T follicular helper cell (primary cell): ENCODE data around the gene MRPL42.
"Not testable (repeated sequence)": the region's sequence is repeated elsewhere in the genome, so short reads cannot be mapped to it uniquely, and the experiment has no call there.

Experiments used
- DNase-seq: peaks from one replicate; pipeline ENCODE4 v3.0.0-alpha.2; 2020; ENCODE audit warnings: low read depth

MRPL42 gene

GRCh38 chr12:93443576-93443975, 23.7 kb upstream of the MRPL42 start:
- DNase-seq = no peak

- DNase-seq = no peak
These were observed 19.6 kb upstream of the MRPL42 start for GRCh38 chr12:93447555-93448290.

DNA sequence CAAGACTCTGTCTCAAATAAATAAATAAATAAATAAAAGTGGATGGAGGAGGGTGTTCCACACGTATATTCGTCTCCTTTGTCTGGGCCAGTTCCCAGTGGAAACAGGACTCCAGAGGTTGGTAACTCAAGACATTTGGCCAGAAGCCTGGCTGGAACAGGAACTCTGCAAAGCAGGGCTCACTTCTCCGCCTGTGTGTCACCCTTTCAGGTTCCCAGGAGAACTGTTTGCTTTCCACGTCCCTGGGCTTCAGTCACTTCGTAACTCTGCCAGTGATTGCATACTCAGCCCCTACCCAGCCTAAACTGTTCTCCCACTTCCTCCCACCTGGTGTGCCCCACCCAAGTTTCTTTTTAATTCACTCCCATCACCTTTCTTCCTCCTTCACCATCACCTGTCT, 18.5 kb upstream of the MRPL42 start:
- DNase-seq = no peak

DNA sequence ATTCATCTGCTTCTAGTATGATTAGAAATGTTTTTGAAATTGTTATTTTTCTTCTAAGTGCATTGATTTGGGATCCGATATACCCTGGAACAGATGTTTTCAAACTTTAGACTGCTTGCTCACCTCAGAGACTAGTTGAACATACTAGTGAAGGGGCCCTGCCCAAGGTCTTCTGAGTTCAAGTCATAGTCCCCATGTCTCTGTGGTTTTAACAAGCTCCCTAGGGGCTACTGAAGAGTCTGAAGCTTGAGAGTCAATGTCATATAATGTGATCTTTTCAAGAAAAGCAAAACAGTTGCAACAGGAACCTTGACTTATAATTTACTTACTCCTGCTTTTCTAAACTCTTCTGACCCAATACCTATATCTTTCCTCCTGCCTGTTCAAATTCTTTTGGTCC, 18.0 kb upstream of the MRPL42 start:
- no peak for DNase-seq

DNA sequence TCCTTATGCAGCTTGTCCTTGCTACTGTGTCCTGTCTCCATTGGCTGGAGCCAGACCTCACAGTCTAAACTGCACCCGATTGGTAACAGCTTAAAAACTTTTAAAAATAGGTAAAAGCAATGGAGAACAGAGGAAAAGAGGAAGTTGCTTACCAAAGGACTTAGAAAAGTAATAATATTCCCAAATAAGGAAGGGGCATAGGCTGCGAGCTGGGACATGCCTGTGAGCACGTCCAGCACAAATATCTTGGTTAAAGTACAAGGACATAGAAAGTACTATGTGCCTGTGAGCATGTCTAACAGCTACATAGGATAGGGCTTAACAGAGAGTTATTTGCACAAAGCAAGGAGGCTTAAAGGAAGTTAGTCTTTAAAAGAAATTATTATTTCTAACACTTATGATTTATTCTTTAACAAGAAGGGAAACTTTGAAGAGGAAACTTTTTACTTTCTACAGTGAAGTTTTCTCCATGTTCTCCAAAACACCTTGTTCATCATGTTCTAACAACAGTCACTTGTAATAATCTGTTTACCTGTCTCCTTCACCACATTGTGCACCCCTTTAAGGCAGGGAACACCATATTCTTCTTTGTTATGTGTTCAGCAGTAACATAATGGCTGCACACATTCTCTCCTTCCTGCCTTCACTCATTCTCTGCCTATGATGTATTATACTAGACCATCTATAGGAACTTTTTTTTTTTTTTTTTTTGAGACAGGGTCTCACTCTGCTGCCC, 15.7 kb upstream of the MRPL42 start:
- no peak for DNase-seq

GRCh38 chr12:93453633-93454032, 13.7 kb upstream of the MRPL42 start:
- DNase-seq = no peak

GRCh38 chr12:93456077-93456476, 11.2 kb upstream of the MRPL42 start:
- DNase-seq = no peak

DNA sequence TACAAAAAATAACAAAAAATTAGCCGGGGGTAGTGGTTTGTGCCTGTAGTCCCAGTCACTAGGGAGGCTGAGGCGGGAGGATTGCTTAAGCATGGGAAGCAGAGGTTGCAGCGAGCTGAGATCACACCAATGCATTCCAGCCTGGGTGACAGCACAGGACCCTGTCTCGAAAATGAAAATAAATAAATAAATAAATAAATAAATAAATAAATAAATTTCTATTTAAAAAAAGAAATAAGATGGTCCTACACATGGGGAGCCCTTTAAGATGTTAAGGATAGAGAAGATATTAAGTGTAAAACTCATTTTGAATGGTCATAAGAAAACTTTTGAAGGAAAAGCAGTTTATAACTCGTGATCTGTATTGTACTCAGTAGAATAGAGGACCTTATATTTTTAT, 8.2 kb upstream of the MRPL42 start:
- DNase-seq = no peak

DNA sequence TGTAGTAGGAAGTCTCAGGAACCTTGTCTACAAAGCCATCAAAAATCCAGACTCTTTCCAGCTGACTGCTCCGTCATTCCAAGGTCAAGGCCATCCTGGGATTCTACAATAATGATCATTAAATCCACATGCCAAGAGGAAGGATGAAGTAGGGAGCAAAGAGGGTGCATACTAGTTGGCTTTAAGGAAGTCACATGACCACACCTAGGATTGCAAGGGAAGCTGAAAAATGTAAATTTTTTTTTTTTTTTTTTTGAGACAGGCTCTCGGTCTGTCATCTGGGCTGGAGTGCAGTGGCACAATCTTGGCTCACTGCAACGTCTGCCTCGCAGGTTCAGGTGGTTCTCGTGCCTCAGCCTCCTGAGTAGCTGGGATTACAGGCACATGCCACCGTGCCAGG, 7.3 kb upstream of the MRPL42 start:
- DNase-seq = no peak

DNA sequence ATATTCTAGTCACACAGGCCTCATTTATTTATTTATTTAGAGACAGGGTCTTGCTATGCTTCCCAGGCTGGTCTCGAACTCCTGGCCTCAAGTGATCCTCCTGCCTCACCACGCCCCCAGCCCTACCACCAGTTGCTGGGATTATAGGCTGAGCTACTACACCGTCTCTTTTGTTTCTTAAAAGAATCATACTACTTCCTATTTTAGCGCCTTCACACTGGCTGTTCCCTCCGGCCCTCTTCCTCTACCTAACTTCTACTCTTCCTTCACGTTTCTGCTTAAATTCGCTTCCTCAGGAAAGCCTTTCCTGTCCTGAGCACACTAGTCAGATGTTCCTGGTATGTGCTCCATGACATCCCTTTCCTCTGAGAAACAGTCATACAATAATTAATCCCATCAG, 6.4 kb upstream of the MRPL42 start:
- no peak for DNase-seq

GRCh38 chr12:93461503-93461902, 5.8 kb upstream of the MRPL42 start:
- no peak for DNase-seq

DNA sequence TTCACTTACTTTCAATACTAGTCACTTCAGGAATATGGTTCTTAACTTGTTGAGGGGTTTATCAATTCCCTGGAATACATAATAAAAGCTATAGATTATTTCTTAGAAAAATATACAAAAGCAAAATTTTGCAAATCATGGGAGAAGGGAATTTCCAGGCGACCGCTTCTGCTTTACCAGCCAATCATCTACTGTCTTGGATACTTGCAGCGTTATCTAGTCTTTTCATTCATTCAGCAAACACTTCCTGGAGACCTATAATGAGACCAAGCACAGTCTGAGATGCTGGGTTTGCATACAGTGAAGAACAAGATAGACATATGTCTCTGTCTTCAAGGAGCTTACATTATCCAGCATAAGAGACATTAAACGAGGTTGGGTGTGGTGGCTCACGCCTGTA, 1.5 kb upstream of the MRPL42 start:
- no peak for DNase-seq

- no peak for DNase-seq
These were observed 526 bp upstream of the MRPL42 start for GRCh38 chr12:93466625-93467350.

DNA sequence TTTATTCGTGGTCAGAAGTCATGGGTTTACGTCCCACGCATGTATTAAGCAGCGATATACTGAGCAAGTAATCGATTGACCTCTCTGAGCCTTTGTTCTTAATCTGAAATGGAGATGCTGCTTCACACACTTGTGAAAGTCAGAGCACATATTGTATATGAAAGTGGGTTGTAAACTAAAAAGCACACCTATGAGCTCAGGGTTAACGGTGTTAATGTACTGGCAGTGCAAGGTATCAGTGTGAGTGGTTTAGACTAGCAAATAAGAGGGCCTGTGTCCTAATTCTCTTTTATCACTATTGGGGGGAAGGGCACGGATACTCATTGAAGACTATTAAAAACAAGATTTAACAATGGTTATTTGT, 676 bp downstream of the MRPL42 start:
- no peak for DNase-seq

- no peak for DNase-seq
These were observed 2.1 kb downstream of the MRPL42 start for GRCh38 chr12:93469386-93469785.

GRCh38 chr12:93476555-93476954, 9.2 kb downstream of the MRPL42 start:
- DNase-seq = no peak

DNA sequence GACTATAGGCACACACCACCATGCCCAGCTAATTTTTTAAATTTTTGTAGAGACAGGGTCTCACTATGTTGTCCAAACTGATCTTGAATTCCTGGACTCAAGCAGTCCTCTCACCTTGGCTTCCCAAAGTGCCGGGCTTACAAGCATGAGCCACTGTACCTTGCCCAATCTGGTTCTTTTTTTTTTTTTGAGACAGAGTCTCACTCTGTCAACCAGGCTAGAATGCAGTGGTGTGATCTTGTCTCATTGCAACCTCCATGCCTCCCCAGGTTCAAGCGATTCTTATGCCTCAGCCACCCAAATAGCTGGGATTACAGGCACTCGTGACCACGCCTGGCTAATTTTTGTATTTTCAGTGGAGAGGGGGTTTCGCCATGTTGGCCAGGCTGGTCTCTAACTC, 15.4 kb downstream of the MRPL42 start:
- no peak for DNase-seq

- DNase-seq = no peak
These were observed 16.0 kb downstream of the MRPL42 start for GRCh38 chr12:93483151-93483807.

GRCh38 chr12:93484315-93484981, 17.1 kb downstream of the MRPL42 start:
- no peak for DNase-seq

- not testable (repeated sequence) for DNase-seq
These were observed 25.5 kb downstream of the MRPL42 start for GRCh38 chr12:93492808-93493207.

DNA sequence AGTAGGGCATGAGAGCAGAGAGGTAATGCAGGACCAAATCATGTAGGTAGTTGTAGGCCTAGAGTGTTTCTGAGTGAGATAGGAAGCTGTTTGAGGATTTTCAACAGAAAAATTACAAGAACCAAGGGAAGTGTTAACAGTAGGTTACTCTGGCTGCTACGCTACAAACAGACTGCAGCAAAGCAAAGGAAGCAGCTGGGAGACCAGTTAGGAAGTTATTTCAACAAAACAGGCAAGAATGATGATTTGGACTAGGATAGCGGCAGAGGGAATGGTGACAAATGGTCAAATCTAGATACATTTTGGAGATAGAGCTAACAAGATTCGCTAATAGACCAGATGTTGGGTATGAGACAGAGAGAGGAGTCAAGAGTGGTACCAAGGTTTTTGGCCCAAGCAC, 26.8 kb downstream of the MRPL42 start:
- no peak for DNase-seq

DNA sequence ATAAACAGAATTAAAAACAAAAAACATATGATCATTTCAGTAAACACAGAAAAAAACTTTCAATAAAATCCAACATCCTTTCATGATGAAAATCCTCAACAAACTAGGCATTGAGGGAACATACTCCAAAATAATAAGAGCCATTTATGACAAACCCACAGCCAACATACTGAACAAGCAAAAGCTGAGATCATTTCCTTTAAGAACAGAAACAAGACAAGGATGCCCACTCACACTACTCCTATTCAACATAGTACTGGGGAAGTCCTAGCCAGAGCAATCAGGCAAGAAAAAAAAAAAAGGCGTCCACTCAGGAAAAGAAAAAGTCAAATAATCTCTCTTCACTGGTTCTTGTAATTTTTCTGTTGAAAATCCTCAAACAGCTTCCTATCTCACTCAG, 30.1 kb downstream of the MRPL42 start:
- no peak for DNase-seq
